NCI-H1105 treated with DMSO at 0.1 percent for 48 hours (cell line): ENCODE results near the gene ZBED3.

Experiments
- DNase-seq: peaks from one replicate; lab custom pipeline; 2025; lab: John Stamatoyannopoulos, UW

The ZBED3 gene

GRCh38 chr5:77076961-77077828, 9.9 kb downstream of the ZBED3 start:
- peak; percentile 49 for DNase-seq

- DNase-seq, result no peak
Measured at GRCh38 chr5:77074745-77075144, 12.3 kb downstream of the ZBED3 start.

GRCh38 chr5:77073667-77074066, 13.4 kb downstream of the ZBED3 start:
- DNase-seq, result no peak

- no peak for DNase-seq
Measured at GRCh38 chr5:77066823-77067442, 20.2 kb downstream of the ZBED3 start.

GRCh38 chr5:77066184-77066583, 20.9 kb downstream of the ZBED3 start:
- DNase-seq, result no peak

GRCh38 chr5:77065256-77065655, 21.8 kb downstream of the ZBED3 start:
- no peak for DNase-seq

- no peak for DNase-seq
Measured at GRCh38 chr5:77064040-77064439, 23.0 kb downstream of the ZBED3 start.

GRCh38 chr5:77046416-77047073, 40.5 kb downstream of the ZBED3 start:
- DNase-seq, result no peak

- DNase-seq, result no peak
Measured at GRCh38 chr5:77035950-77036349, 51.1 kb downstream of the ZBED3 start.

- no peak for DNase-seq
Measured at GRCh38 chr5:77033338-77033737, 53.7 kb downstream of the ZBED3 start.

GRCh38 chr5:77032635-77033034, 54.5 kb downstream of the ZBED3 start:
- no peak for DNase-seq

- no peak for DNase-seq
Measured at GRCh38 chr5:77031891-77032290, 55.2 kb downstream of the ZBED3 start.

- DNase-seq, result peak; percentile 88
Measured at GRCh38 chr5:77030097-77031071, 56.7 kb downstream of the ZBED3 start, which contains the start of gene AGGF1. Gene AGGF1 (plus strand): TSS chr5:77030404. CDS start chr5:77030767, 363 bp downstream.

- DNase-seq, result no peak
Measured at GRCh38 chr5:77029376-77029885, 57.7 kb downstream of the ZBED3 start.

GRCh38 chr5:77028631-77029375, 58.3 kb downstream of the ZBED3 start:
- no peak for DNase-seq

- no peak for DNase-seq
Measured at GRCh38 chr5:77024490-77024889, 62.6 kb downstream of the ZBED3 start.

- DNase-seq, result no peak
Measured at GRCh38 chr5:77022511-77023417, 64.3 kb downstream of the ZBED3 start.
